Measurements from ENCODE around the gene USP48.

- no peak for TF ChIP-seq CTCF (IDR thresholded peaks at IDR 0.05; ENCODE audit: low read depth, low read length)
- no peak for TF ChIP-seq EZH2phosphoT487 (IDR thresholded peaks at IDR 0.05; ENCODE audit: low read depth)
These were observed 137.4 kb downstream of the USP48 start for GRCh38 chr1:21645550-21645949.
